ENCODE results near the gene UROS.

DNA sequence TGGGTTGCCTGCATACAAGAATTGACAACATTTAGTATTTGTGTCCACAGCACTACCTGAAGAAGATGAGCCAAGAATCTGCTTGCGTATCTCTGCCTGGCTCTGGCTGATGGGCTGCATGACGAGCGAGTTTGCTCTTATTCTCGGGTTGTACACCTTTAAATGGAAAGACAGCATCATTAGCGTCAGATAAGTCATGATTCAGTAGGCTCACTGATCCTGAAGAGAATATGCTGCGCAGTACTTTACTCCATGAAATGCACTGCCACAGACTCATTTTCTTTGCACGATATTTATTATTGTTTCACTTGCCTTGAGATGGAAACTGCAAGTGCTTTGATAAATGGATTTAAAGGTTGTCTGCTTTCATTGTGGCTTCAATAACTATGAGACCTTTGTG is 29.4 kb upstream of the UROS start:
- TF ChIP-seq, protein P1, sequence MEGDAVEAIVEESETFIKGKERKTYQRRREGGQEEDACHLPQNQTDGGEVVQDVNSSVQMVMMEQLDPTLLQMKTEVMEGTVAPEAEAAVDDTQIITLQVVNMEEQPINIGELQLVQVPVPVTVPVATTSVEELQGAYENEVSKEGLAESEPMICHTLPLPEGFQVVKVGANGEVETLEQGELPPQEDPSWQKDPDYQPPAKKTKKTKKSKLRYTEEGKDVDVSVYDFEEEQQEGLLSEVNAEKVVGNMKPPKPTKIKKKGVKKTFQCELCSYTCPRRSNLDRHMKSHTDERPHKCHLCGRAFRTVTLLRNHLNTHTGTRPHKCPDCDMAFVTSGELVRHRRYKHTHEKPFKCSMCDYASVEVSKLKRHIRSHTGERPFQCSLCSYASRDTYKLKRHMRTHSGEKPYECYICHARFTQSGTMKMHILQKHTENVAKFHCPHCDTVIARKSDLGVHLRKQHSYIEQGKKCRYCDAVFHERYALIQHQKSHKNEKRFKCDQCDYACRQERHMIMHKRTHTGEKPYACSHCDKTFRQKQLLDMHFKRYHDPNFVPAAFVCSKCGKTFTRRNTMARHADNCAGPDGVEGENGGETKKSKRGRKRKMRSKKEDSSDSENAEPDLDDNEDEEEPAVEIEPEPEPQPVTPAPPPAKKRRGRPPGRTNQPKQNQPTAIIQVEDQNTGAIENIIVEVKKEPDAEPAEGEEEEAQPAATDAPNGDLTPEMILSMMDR (IDR thresholded peaks at IDR 0.05): no peak
- TF ChIP-seq EP300 (IDR thresholded peaks at IDR 0.05): no peak
